ENCODE results near the gene TTC3.
A peak's percentile ranks its signal among the peaks of the same experiment; 100 is the strongest.

TTC3 gene

DNA sequence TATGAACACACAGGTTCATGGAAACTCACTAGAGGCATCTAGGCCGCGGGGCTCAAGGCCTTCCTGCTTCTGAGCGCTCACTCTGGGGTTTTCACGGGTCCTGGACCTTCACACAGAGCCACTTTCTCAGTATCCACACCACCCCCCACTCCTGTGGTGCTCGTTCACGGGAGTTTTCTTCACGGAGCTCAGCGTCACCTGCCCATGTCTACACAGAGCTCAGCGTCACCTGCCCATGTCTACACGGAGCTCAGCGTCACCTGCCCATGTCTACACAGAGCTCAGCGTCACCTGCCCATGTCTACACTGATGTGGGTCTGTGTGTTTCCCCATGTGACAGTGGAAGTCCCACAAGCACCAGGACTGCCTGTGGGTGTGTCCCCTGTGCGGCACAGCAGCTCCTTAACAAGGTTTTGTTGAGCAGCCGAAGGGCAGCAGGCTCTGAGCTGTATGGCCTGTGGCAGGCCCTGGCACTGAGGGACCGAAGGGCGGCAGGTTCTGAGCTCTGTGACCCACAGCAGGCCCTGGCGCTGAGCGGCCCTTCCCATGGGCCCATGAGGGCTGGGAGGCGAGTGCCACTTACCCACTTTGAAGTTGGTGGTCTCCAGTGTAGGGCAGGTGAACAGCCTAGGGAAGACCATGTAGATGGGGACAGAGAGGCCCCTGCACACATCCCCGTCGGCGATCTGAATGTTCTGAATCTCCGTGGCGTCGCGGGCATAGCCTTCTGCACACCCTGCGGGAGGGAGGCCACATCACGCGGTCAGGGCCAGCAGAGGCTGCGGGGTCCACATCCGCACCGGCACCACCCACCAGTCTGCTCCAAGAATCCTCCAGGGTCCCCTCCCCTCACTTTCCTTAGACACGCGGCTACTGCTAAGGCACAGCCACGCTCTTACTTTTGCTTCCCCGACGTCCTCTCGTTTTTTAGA lies 154.3 kb downstream of the TTC3 start:
- no peak for DNase-seq

DNA sequence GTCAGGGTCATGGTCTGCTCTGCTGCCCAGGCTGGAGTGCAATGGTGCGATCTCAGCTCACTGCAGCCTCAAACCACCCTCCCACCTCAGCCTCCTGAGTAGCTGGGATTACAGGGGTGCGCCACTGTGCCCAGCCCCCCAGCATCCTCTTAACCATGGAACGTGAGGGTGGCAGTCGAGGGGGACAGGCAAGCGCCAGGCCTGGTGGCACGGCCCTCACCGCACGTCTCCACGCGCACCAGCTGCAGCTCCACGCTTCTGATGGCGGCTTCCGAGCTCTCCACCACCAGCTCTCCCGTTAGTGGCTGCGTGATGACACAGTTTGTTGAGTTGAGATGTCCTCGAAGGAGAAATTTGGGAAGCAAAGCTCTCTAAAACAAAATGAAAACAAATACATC lies 154.9 kb downstream of the TTC3 start:
- DNase-seq = no peak

DNA sequence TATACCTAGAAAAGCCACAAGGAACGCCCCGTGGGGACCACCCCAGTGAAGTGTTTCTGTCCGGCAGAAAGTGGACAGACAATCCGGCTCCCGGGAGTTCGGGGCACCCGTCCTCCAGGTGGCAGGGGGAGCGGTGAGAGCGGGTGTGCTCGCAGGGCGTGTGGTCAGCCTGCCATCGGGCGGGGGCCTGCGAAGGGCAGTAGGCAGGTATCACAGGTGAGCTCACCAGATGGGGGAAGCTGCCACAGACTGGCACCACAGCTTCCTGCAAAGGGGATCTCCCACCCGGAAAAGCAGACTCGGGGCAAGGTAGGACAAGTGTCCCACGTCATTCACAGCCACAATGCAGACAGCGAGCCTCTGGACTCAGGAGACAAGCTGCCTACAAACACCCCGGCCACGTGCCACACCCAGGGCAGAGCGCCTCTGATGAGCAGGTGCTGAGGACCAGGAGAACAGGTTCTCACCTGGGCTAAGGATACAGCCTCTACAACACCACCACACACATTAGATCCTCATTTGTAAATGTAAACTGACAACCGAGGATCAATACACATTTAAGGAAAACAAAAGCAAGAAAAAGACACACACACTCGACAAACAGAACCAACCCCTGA lies 157.7 kb downstream of the TTC3 start:
- no peak for DNase-seq

DNA sequence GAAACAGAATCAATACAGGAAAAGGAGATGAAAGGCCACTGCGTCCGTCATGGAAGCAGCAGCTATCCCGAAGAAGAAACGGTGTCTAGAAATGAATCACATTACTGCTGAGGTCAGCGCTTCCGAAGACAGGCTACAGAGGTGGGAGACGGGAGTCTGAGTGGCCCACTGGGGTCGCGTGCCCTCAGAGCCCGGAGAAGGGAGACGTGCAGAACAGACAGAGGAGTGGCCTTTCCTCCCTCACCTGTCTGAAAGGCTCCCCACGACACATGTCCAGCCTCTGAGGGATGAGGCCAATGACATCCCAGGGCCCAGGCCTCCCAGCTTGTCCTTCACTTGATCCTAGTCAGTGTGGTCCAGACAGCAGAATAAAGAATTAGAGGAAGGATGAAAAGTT lies 158.2 kb downstream of the TTC3 start:
- DNase-seq = no peak

DNA sequence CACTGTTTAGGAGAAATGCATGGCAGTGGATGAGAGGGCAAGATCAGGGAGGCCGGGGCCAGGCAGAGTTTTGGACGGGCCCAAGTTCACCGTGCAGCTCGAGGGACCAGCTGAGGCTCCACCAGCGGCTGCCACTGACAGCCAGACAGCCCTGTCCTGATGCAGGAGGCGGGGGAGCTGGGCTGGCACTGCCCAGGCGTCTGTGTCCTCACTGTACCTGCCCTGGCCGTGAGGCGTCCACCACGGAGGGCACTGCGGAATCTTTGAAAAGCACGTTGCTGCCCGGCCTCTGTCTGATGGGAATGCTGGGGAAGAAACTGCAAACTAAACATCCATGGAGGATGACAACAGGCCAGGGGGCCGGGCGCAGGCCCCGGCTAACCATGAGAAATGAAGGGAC lies 158.6 kb downstream of the TTC3 start:
- DNase-seq = no peak

DNA sequence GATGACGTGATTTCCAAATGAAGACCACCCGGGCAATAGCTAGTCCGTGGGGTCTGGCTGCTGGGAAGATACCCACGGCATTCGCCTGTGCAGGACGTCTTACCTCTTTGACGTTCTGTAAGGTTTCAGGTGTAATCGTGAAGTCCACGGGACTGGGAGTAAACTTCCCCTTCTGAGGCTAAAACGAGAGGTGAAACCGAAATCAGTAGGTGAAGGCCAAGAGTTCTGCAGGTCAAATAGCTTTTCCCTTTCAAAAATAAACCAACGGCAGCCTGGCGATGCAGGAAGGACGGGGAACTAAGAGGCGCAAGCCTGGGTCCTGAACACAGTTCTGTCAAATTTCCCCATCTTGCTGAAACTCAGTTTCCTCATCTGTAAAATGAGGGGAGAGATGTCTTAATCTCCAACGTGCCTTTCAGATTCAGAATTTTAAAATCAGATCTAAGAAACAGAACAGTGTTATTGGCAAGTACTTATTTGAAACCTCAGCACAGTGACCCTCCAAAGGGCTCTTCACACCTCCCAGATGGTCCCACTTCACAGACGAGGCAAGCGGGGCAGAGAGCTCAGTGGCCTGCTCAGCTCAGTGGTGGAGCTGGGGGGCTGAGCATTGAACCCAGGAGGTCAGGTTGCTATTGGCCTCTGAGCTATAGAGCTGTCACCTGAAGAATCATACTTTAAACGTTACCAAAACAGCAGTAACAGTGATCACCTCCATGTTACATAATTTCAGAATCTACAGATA lies 159.4 kb downstream of the TTC3 start:
- no peak for DNase-seq

DNA sequence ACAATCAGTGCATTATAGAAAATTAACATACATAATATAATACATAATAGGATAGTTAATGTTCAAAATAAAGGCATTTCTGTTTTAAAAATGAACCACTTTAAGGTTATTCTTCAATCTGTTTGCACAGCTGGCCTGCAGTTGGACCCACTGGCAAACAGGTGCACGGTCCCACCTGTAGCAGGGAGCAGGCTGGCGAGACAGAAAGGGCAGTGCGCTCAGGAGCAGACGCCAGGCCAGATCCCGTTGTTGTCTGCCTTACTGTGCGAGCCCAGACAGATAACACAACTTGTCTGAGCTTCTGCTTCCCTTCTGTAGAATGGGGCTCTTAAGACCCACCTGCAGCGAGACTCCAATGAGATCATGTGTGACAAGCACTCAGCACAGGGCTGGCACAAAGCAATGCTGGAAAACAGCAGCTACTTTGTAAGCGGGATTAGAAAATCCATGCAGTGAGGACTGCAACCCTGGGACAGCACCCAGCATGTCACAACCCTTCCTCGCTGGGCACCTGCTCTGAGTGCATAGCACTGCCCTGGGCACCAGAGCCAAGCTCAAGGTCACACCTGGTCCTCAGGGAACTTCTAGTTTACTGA lies 160.6 kb downstream of the TTC3 start:
- no peak for DNase-seq

DNA sequence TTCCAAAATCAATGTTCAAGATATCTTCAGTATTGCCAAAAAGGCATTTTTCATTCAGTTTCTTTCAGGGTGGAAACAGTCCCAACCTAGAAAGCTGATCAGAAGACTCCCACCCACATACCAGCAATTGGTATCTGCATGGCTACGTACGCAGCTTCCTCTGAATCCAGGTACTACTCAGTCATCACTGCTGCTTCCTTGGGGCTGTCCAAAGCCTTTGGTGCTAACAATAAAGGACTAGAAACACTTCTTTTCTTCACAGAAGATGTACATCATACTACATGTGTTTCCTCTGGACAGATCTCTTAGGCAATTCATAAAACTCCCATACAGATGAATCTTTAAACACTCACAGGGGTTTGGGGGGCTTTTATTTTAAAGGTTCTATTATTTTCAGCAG lies 164.3 kb downstream of the TTC3 start:
- DNase-seq = no peak

DNA sequence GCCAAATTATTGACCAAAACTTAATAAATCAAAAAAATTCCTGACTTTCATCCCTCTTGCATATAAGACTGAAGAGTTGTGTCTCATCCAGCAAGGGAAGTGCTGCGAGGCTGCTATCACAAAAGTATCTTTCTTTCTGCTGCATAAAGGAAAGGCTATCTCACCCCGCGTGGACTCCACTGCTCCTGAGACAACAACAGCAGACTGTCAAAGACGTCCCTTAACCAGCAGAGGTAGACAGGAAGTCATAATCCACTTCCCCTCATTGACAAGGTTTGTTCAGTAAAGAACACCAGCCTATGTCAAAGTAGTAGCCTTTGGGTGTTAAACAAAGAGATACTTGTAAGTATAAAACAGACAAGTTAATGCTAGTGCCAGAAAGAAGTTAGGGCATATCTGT lies 164.7 kb downstream of the TTC3 start:
- DNase-seq = peak; percentile 28

DNA sequence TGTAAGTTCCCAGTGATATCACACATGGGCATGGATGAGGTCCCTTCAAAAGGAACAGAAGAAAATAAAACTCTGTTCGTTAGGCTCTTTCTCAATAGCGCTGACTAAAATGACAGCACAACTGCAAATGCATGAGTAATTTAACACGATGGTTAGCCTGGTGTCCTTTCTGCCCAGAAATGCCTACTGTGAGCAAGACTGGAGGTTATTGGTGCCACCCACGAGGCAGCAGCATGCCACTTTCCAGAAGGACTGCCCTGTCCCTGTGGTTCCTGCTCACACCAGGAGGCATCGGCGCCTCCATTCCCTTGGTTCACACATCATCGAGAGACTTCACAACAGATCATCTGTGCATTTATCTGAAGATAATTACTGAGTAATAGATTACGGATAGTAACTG lies 167.9 kb downstream of the TTC3 start:
- DNase-seq = no peak

DNA sequence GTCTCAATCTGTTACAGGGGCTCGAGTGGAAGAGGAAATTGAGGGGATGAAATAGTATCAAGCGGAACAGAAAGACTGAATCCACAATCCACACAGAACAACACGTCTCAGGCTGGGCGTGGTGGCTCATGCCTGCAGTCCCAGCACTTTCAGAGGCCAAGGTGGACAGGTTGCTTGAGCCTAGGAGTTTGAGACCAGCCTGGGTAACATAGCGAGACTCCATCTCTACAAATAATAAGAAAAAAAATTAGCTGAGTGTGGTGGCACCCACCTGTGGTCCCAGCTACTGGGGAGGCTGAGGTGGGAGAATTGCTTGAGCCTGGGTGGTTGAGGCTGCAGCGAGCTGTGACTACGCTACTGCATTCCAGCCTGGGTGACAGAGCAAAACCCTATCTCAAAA lies 168.4 kb downstream of the TTC3 start:
- DNase-seq = no peak

DNA sequence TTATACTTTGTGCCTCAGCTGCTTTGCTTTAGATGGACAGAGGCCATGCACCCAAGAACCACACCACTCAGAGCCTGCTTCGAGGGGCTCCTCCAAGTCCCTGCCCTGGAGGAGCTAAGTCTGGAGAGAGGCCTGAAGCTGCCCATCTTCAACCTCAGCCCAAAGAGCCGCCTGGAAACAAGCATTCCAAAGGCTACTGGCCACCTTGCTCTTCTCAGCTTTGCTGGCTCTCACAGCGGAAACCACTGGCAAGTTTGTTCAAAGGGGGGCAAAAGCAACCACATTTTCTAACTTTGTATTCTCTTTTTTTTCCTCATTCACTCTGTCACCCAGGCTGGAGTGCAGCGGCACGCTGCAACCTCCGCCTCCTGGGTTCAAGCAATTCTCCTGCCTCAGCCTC lies 170.9 kb downstream of the TTC3 start:
- DNase-seq = no peak

DNA sequence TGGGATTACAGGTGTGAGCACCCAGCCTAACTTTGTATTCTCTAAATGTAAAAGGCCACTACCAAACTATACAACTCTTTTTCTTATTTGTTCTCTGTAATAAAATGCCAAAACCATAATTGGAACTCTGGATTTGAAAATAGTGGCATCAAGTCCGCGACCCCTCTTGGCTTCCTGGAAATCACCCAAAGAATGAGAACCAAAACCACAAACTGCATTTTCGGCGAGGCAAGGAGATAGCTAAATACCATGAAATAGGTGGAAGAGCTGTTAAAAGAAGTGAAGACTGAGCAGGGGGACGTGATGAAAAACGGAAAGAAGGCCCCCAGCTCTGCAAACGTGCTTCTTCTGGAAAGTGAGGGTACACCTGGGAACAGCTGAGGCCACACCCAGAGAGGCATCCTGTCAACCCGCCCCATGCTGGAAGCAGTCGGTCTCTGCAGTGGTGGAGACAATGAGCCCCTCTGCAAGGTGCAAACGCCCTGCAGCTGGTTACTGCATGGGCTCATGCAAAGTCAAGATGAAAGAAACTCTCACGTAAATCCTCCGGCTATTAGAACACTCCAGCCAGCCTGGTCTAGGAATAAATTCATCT lies 171.5 kb downstream of the TTC3 start:
- DNase-seq = peak; percentile 61

DNA sequence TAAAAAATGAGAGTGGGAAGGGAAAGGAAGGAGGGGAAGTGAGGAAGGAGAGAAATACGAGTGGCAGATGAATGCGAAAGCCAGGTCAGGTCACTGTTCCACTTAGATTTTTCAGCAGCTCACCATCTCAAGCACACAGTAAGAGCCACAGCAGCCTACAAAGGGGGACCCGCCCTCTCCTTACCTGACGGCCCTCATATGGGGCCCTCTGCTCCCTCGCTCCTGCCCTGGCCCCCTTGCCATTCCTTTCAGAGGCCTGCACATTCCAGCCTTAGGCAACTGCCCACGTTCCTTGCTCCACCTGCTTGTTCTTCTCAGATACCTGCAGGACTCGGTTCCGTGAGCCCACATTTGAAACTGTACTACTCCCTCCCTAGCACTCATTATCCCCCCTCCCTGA lies 172.1 kb downstream of the TTC3 start:
- DNase-seq = no peak

DNA sequence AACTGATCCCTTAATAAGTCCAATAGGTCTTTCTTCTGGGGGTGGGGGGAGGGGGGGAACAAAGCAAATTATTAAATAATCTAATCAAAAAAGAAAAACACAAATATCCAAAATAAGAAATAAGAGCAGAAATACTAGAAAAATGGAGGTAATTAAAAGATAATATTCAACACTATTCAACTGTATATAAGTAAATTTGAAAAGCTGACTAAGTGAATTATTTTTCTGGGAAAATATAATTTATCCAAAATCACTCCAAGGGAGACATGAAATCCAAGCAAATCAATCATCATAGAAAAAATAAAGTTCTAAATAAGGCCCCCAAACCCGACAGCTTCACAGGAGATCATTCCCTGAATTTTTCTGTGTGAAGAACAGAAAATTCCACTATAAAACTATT lies 175.2 kb downstream of the TTC3 start:
- no peak for DNase-seq

DNA sequence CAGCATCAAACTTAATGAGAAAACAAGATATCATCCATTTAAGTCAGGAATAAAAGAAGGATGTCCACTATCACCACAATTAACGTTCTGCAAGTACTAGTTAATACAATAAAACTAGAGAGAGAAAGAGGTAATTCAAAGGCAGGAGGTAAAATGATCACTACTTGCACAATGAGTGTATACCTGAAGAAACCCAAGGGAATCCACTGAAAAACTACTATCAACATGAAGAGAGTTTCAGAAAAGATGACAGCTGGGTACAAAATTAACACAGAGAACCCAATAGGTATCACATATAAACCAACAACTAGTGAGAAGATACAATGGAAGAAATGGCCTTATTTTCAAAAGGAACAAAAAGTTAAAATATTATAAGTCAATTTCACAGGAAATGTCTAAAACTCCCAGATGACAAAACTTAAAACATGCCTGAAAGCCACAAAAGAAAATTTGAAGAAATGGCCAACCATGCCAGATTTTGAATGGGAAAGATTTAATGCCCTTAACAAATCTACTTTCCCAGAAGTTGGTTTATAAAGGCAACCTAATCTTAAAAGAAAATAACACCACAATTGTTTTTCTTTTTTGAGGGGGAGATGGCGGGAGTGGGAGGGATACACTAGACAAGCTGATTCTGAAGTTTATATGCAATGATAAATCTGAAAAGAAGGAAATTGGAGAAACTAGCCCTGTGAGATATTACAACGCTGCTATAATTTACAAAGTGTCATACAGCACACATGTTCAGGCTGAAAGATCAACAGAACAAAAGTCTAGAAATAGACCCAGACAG lies 176.3 kb downstream of the TTC3 start:
- DNase-seq = no peak

DNA sequence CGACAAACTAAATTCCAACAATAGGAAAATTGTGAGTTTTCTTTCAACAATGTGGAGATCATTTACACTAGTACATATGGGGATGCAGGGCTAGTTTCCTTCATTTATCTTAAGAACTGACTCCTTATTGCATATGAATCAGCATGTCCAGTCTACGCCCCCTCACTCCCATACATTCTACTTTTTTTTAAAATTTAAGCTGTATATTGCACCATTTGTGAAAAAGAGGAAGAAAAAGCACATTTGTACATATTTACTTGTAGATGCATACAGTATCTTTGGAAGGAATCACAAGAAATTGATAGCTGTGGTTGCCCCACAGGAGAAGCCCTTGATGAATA lies 178.2 kb downstream of the TTC3 start:
- DNase-seq = peak; percentile 56
